Right forelimb (tissue), 1 donor: ENCODE results near the gene PML.
"Not testable (repeated sequence)": the region's sequence is repeated elsewhere in the genome, so short reads cannot be mapped to it uniquely, and the experiment has no call there.

Source experiments
- DNase-seq: peaks from one replicate; pipeline ENCODE4 v3.0.0-alpha.2; 2018

Gene PML

GRCh38 chr15:73959801-73960200, 34.7 kb upstream of the PML start:
- DNase-seq = no peak

- DNase-seq = not testable (repeated sequence)
Measured at GRCh38 chr15:73960472-73961070, 33.9 kb upstream of the PML start.

GRCh38 chr15:73962433-73962832, 32.1 kb upstream of the PML start:
- DNase-seq = no peak

GRCh38 chr15:73964736-73965093, 29.8 kb upstream of the PML start:
- peak; percentile 85 for DNase-seq

GRCh38 chr15:73965094-73965757, 29.3 kb upstream of the PML start:
- DNase-seq = peak; percentile 50

GRCh38 chr15:73965758-73966113, 28.8 kb upstream of the PML start:
- peak; percentile 2 for DNase-seq

GRCh38 chr15:73968461-73968860, 26.1 kb upstream of the PML start:
- no peak for DNase-seq

- no peak for DNase-seq
Measured at GRCh38 chr15:73969151-73969759, 25.3 kb upstream of the PML start.

- peak; percentile 89 for DNase-seq
Measured at GRCh38 chr15:73972984-73973682, 21.4 kb upstream of the PML start.

- not testable (repeated sequence) for DNase-seq
Measured at GRCh38 chr15:73973683-73974200, 20.8 kb upstream of the PML start.

GRCh38 chr15:73975440-73976125, 18.9 kb upstream of the PML start:
- not testable (repeated sequence) for DNase-seq

GRCh38 chr15:73978896-73979295, 15.6 kb upstream of the PML start:
- no peak for DNase-seq

GRCh38 chr15:73979636-73980035, 14.9 kb upstream of the PML start:
- DNase-seq = no peak

GRCh38 chr15:73981761-73982221, 12.7 kb upstream of the PML start:
- no peak for DNase-seq

- peak; percentile 90 for DNase-seq
Measured at GRCh38 chr15:73982222-73982962, 12.1 kb upstream of the PML start.

GRCh38 chr15:73983211-73983727, 11.2 kb upstream of the PML start:
- DNase-seq = peak; percentile 62

- DNase-seq = no peak
Measured at GRCh38 chr15:73983773-73984172, 10.7 kb upstream of the PML start.

- DNase-seq = no peak
Measured at GRCh38 chr15:73984208-73984979, 10.1 kb upstream of the PML start.

- no peak for DNase-seq
Measured at GRCh38 chr15:73985101-73985873, 9.2 kb upstream of the PML start.

- no peak for DNase-seq
Measured at GRCh38 chr15:73986055-73986775, 8.3 kb upstream of the PML start.
